ENCODE data around the gene ANKK1.

- TF ChIP-seq CTCF (conservative IDR thresholded peaks at IDR 0.05) = no peak
- no peak for TF ChIP-seq ZFX (IDR thresholded peaks at IDR 0.05)
Measured at GRCh38 chr11:113444502-113445123, 57.0 kb downstream of the ANKK1 start.
